ENCODE measurements around the gene SUSD1.

- TF ChIP-seq EZH2phosphoT487 (IDR thresholded peaks at IDR 0.05; ENCODE audit: low read depth, severe bottlenecking, unreplicated experiment): no peak
- TF ChIP-seq, protein P1, sequence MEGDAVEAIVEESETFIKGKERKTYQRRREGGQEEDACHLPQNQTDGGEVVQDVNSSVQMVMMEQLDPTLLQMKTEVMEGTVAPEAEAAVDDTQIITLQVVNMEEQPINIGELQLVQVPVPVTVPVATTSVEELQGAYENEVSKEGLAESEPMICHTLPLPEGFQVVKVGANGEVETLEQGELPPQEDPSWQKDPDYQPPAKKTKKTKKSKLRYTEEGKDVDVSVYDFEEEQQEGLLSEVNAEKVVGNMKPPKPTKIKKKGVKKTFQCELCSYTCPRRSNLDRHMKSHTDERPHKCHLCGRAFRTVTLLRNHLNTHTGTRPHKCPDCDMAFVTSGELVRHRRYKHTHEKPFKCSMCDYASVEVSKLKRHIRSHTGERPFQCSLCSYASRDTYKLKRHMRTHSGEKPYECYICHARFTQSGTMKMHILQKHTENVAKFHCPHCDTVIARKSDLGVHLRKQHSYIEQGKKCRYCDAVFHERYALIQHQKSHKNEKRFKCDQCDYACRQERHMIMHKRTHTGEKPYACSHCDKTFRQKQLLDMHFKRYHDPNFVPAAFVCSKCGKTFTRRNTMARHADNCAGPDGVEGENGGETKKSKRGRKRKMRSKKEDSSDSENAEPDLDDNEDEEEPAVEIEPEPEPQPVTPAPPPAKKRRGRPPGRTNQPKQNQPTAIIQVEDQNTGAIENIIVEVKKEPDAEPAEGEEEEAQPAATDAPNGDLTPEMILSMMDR (IDR thresholded peaks at IDR 0.05; ENCODE audit: poor library complexity): no peak
Measured at GRCh38 chr9:112013266-112013665, 161.8 kb downstream of the SUSD1 start.
